Esophagus squamous epithelium (tissue), 4 donors: ENCODE data around the gene MC4R.

Source experiments
- POLR2A ChIP-seq, 4 donors: fragments of 450-650 bp; IDR thresholded peaks; one replicate each; pipeline ENCODE4 v1.6.1; 2017; ENCODE audit warnings: antibody characterized with exemption in 4 of 4, mild to moderate bottlenecking in 4 of 4, moderate library complexity in 3 of 4
- TF ChIP-seq, protein P1 (sequence below), 6 experiments: fragments of 450-650 bp in 4 of 6; fragments of 200-600 bp in 2 of 6; sonication (generic) in 2 of 6; IDR thresholded peaks; one replicate each; pipeline ENCODE4 v1.5.1; 2016 to 2019; ENCODE audit warnings: antibody characterized with exemption in 6 of 6, mild to moderate bottlenecking in 4 of 6, moderate library complexity in 4 of 6

DNA sequence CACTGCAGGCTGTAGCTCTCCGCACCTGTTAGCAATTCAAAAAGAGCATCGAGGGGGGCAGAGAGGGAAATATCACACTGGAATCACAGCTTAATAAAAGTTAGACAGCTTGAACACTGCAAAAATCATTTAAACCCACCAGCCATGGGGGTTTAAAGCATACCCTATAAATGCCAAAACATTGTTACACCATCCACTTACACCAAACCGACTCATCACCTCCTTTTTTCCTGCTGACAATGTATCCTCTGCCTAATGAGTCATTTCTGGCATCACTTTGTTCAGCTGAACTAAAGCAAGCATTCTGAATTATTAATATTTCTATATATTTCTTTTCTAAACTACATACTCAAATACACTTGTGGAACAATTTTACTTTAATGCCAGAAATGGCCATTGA, 21.6 kb downstream of the MC4R start:
- TF ChIP-seq POLR2A (IDR thresholded peaks at IDR 0.05): no peak
- TF ChIP-seq, protein P1, sequence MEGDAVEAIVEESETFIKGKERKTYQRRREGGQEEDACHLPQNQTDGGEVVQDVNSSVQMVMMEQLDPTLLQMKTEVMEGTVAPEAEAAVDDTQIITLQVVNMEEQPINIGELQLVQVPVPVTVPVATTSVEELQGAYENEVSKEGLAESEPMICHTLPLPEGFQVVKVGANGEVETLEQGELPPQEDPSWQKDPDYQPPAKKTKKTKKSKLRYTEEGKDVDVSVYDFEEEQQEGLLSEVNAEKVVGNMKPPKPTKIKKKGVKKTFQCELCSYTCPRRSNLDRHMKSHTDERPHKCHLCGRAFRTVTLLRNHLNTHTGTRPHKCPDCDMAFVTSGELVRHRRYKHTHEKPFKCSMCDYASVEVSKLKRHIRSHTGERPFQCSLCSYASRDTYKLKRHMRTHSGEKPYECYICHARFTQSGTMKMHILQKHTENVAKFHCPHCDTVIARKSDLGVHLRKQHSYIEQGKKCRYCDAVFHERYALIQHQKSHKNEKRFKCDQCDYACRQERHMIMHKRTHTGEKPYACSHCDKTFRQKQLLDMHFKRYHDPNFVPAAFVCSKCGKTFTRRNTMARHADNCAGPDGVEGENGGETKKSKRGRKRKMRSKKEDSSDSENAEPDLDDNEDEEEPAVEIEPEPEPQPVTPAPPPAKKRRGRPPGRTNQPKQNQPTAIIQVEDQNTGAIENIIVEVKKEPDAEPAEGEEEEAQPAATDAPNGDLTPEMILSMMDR (IDR thresholded peaks at IDR 0.05): no peak
